GM12878 (cell line): ENCODE data around the gene LPAR3. TPM values are rescaled to one million over a fixed set of nuclear protein-coding genes. Genes with fewer than 3 reads are reported as not detected.
A peak's percentile ranks its signal among the peaks of the same experiment; 100 is the strongest.

Experiments
- ATAC-seq: fragments of 200-7000 bp; cut with Tn5 transposase; 3 replicates; pipeline ENCODE4 v1.9.1; 2020; ENCODE audit warnings: mild to moderate bottlenecking, moderate library complexity
- BruUV-seq: library from RNA; stranded (reverse); fragments of 400-500 nt; replicated peaks from 2 replicates; lab custom pipeline; 2021; lab: Mats Ljungman, UMichigan
- CTCF ChIA-PET: fragments of 300-600 bp; sonication (Branson Sonifier 250); formaldehyde crosslinking; extraction: SDS; loops from one replicate; lab custom pipeline; 2021; ENCODE audit warnings: inconsistent platforms; lab: Yijun Ruan, JAX
- POLR2A ChIA-PET: fragments of 350-600 bp; formaldehyde crosslinking; extraction: SDS; loops from one replicate; lab custom pipeline; 2021; ENCODE audit warnings: inconsistent platforms; lab: Charles Lee
- RAD21 ChIA-PET: fragments of 300-600 bp; sonication (Branson Sonifier 250); formaldehyde crosslinking; loops from one replicate; lab custom pipeline; 2023; ENCODE audit warnings: antibody characterized with exemption; ENCODE audit not compliant: unreplicated experiment; lab: Charles Lee
- SMC1A ChIA-PET: fragments of 300-600 bp; sonication (Branson Sonifier 250); formaldehyde crosslinking; loops from one replicate; lab custom pipeline; 2023; ENCODE audit not compliant: unreplicated experiment, uncharacterized antibody; lab: Charles Lee
- DNase-seq: peaks from one replicate; pipeline ENCODE4 v3.0.0-alpha.2; 2011; ENCODE audit warnings: low read depth, low spot score
- FAIRE-seq: peaks from 3 replicates; lab custom pipeline; 2011; peaks lifted over from hg19 to GRCh38; lab: Jason Lieb, UNC
- H2AFZ ChIP-seq: 2 replicates; pipeline ENCODE4 v1.6.0; 2011; ENCODE audit warnings: low read depth, low read length, control low read depth; ENCODE audit not compliant: control insufficient read depth
- H3K27ac ChIP-seq: 2 replicates; pipeline ENCODE4 v1.5.1; 2011; ENCODE audit warnings: control low read depth; ENCODE audit not compliant: control insufficient read depth, insufficient read depth
- H3K27me3 ChIP-seq, 2 experiments: replicated peaks in 1 of 2; 2 replicates each; pipeline versions ENCODE4 v1.6.0 to v1.6.1; 2011; ENCODE audit warnings: low read length in 1 of 2; ENCODE audit not compliant: control insufficient read depth in 2 of 2, insufficient read depth in 2 of 2
- H3K36me3 ChIP-seq, 2 experiments: 2 replicates each; pipeline ENCODE4 v1.5.1; 2011; ENCODE audit warnings: low read length in 1 of 2; ENCODE audit not compliant: control insufficient read depth in 2 of 2, insufficient read depth in 2 of 2
- H3K4me1 ChIP-seq: 2 replicates; pipeline ENCODE4 v1.6.1; 2011; ENCODE audit warnings: mild to moderate bottlenecking, low read length, moderate library complexity, mixed read lengths; ENCODE audit not compliant: control insufficient read depth, insufficient read depth
- H3K4me2 ChIP-seq: 2 replicates; pipeline ENCODE4 v1.6.0; 2011; ENCODE audit warnings: control low read depth; ENCODE audit not compliant: control insufficient read depth, insufficient read depth
- H3K4me3 ChIP-seq: fragments of 200-600 bp; sonication (generic); 2 replicates; pipeline ENCODE4 v1.5.1; 2016
- H3K79me2 ChIP-seq: 2 replicates; pipeline ENCODE4 v1.6.0; 2011; ENCODE audit warnings: low read length; ENCODE audit not compliant: control insufficient read depth, insufficient read depth
- H3K9ac ChIP-seq: 2 replicates; pipeline ENCODE4 v1.8.0; 2011; ENCODE audit warnings: low read length, control low read depth, mixed read lengths; ENCODE audit not compliant: control insufficient read depth, insufficient read depth
- H3K9me3 ChIP-seq: replicated peaks from 3 replicates; pipeline ENCODE4 v1.5.1; 2011; ENCODE audit warnings: mild to moderate bottlenecking, low read length; ENCODE audit not compliant: control insufficient read depth, insufficient read depth
- H4K20me1 ChIP-seq: 2 replicates; pipeline ENCODE4 v1.6.0; 2011; ENCODE audit not compliant: control insufficient read depth, insufficient read depth
- BCLAF1 ChIP-seq: fragments of 450-650 bp; IDR thresholded peaks from 2 replicates; pipeline ENCODE4 v1.6.1; 2017; ENCODE audit warnings: antibody characterized with exemption, mild to moderate bottlenecking, moderate library complexity
- EED ChIP-seq: sonication (generic); IDR thresholded peaks from 2 replicates; pipeline ENCODE4 v1.6.1; 2016; ENCODE audit warnings: antibody characterized with exemption, low read depth
- EZH2 ChIP-seq: IDR thresholded peaks from 2 replicates; pipeline ENCODE4 v1.6.1; 2012; ENCODE audit warnings: low read depth, mild to moderate bottlenecking, control low read depth, inconsistent platforms, low read length, borderline replicate concordance; ENCODE audit not compliant: control insufficient read depth
- FOXM1 ChIP-seq: IDR thresholded peaks from 2 replicates; pipeline ENCODE4 v1.6.1; 2012; ENCODE audit warnings: low read depth, mild to moderate bottlenecking, inconsistent platforms, low read length, moderate library complexity
- IKZF2 ChIP-seq, 2 experiments: fragments of 450-650 bp; IDR thresholded peaks; 2 replicates each; pipeline ENCODE4 v1.6.1; 2017; ENCODE audit warnings: mild to moderate bottlenecking in 2 of 2, moderate library complexity in 2 of 2
- IRF3 ChIP-seq: fragments of 450-650 bp; IDR thresholded peaks from 2 replicates; pipeline ENCODE4 v1.6.1; 2014; ENCODE audit warnings: mild to moderate bottlenecking
- IRF5 ChIP-seq: fragments of 450-650 bp; IDR thresholded peaks from 2 replicates; pipeline ENCODE4 v1.6.1; 2017; ENCODE audit warnings: borderline replicate concordance
- KDM1A ChIP-seq: fragments of 200-600 bp; sonication (generic); IDR thresholded peaks from 2 replicates; pipeline ENCODE4 v1.6.1; 2016; ENCODE audit warnings: borderline replicate concordance
- NR2F1 ChIP-seq: fragments of 450-650 bp; conservative IDR thresholded peaks from 2 replicates; pipeline ENCODE4 v1.6.1; 2017; ENCODE audit warnings: mild to moderate bottlenecking
- PAX8 ChIP-seq: fragments of 450-650 bp; IDR thresholded peaks from 2 replicates; pipeline ENCODE4 v1.6.1; 2017; ENCODE audit warnings: mild to moderate bottlenecking, moderate library complexity
- POU2F2 ChIP-seq: IDR thresholded peaks from 3 replicates; pipeline ENCODE4 v1.6.1; 2011; ENCODE audit warnings: low read depth, mild to moderate bottlenecking, low read length, borderline replicate concordance
- RELA ChIP-seq: fragments of 450-650 bp; IDR thresholded peaks from 2 replicates; pipeline ENCODE4 v1.8.0; 2014; ENCODE audit warnings: borderline replicate concordance; ENCODE audit not compliant: partially characterized antibody
- TCF3 ChIP-seq: IDR thresholded peaks from 2 replicates; pipeline ENCODE4 v1.6.1; 2012; ENCODE audit warnings: low read depth, mild to moderate bottlenecking, low read length, borderline replicate concordance; ENCODE audit not compliant: insufficient read depth
- TCF7 ChIP-seq: IDR thresholded peaks from 2 replicates; pipeline ENCODE4 v1.6.1; 2014; ENCODE audit warnings: antibody characterized with exemption, borderline replicate concordance
- YBX1 ChIP-seq: fragments of 450-650 bp; IDR thresholded peaks from 2 replicates; pipeline ENCODE4 v1.6.1; 2016; ENCODE audit warnings: antibody characterized with exemption
- WGBS: methylation state at CpG from one replicate; pipeline ENCODE4 v1.1.6; 2016; ENCODE audit warnings: low lambda C conversion rate; ENCODE audit not compliant: insufficient replicate concordance, insufficient coverage; ENCODE audit errors: missing lambda C conversion rate; 5-methylcytosine and 5-hydroxymethylcytosine counted together
- in situ Hi-C: fragments of 300-500 bp; cut with MboI; formaldehyde crosslinking; loops from 9 replicates; pipeline ENCODE4 v1.14.3; 2018; ENCODE audit warnings: mixed read lengths
- intact Hi-C: fragments of 100-400 bp; cut with micrococcal nuclease; formaldehyde crosslinking; loops from one replicate; pipeline ENCODE4 v1.14.2; 2022; ENCODE audit not compliant: unreplicated experiment
- polyA plus RNA-seq, 11 experiments: library from polyadenylated mRNA; depleted of rRNA in 4 of 11; unstranded in 6 of 11; stranded (reverse) in 5 of 11; fragments of >200 nt; fragmentation: Nextera tagmentation in 4 of 11; fragmentation: Illumina TruSeq in 1 of 11; extraction: Ambion mirVana in 4 of 11; extraction: Trizol in 1 of 11; gene quantifications; 1 replicate in 1 of 11; 2 replicates in 10 of 11; pipeline versions ENCODE4 v1.2.1 to v1.2.3, GENCODE V29; 2011 to 2016; ENCODE audit warnings: inconsistent platforms in 2 of 11, missing spikeins in 2 of 11, low read depth in 1 of 11
- total RNA-seq, 4 experiments: library from RNA; depleted of rRNA in 3 of 4; stranded (reverse); fragments of >200 nt in 3 of 4; fragmentation: Illumina TruSeq in 1 of 4; extraction: Trizol in 1 of 4; gene quantifications; 2 replicates each; pipeline versions ENCODE4 v1.2.1 to v1.2.3, GENCODE V29; 2013 to 2021

Gene LPAR3
- total and polyA plus RNA-seq, 10 of the 15 experiments (the other 5 are each of a cell fraction or from before 2014, with no cell fraction given) = 0.03 to 0.31 (median 0.09) TPM; not detected in 3

GRCh38 chr1:84795213-84795612 lies 97.8 kb downstream of the LPAR3 start (continued):
- TF ChIP-seq KDM1A = no peak
- no peak for TF ChIP-seq PAX8
- no peak for TF ChIP-seq FOXM1
- TF ChIP-seq RELA = no peak
- no peak for TF ChIP-seq EED
- no peak for TF ChIP-seq TCF7
- TF ChIP-seq YBX1 = no peak
- TF ChIP-seq, all 136 proteins: peak for 0

GRCh38 chr1:84792421-84792820 lies 100.6 kb downstream of the LPAR3 start:
- no peaks in the 10 kb centered on the region for H4K20me1 ChIP-seq
- H3K4me2 ChIP-seq = no peak overlapping the region
- no peak for ATAC-seq
- H3K27me3 ChIP-seq = peaks cover 0 to 2% of the 10 kb centered on the region in 2 experiments; a peak in 2 of 4 replicates
- H2AFZ ChIP-seq = no peak overlapping the region
- ChIA-PET CTCF (interaction anchor here (1.0 to 3.9 kb wide), 4 partner anchors 10 to 143 kb away, joined by 3 to 24 read pairs (median 4); no protein-coding TSS in a partner anchor), POLR2A (no interaction called here), RAD21 (interaction anchor here (1.5 kb wide), 1 partner anchor 144 kb away, joined by 4 read pairs; no protein-coding TSS in a partner anchor), SMC1A (interaction anchor here (0.7 to 1.8 kb wide), 3 partner anchors 18 to 152 kb away, joined by 3 to 5 read pairs (median 3); no protein-coding TSS in a partner anchor)
- WGBS = 46% methylated on average over 2 of the region's 2 CpGs
- intact Hi-C loops (no loop called here), in situ Hi-C loops (no loop called here)
- no peak overlapping the region for H3K4me3 ChIP-seq
- no peaks in the 10 kb centered on the region for H3K4me1 ChIP-seq
- H3K27ac ChIP-seq = no peak overlapping the region
- no peak overlapping the region for H3K9ac ChIP-seq
- H3K9me3 ChIP-seq = peaks cover 3% of the 10 kb centered on the region; the same call in 2 of the 3 replicates
- BruUV-seq = no TSS peak
- no peaks in the 10 kb centered on the region for H3K36me3 ChIP-seq
- no peaks in the 10 kb centered on the region for H3K79me2 ChIP-seq
- no peak for DNase-seq
- TF ChIP-seq NR2F1 (no peak), IRF5 (no peak), TCF3 (no peak), BCLAF1 (no peak), EZH2 (no peak), POU2F2 (no peak), IRF3 (no peak), IKZF2 (IDR thresholded peaks at IDR 0.05) (no peak)
- peak; percentile 31 for FAIRE-seq
